ENCODE data around the gene CLSTN2. TPM values are rescaled to one million over a fixed set of nuclear protein-coding genes. Genes with fewer than 3 reads are reported as not detected.
A peak's percentile ranks its signal among the peaks of the same experiment; 100 is the strongest.

Gene CLSTN2
- total and polyA plus RNA-seq, 4 donors, result 20.7 to 44.5 (median 22.7) TPM

GRCh38 chr3:139988472-139989156 lies 53.6 kb downstream of the CLSTN2 start:
- no peak for DNase-seq (ENCODE audit: low read depth in 4 of 6, low spot score in 6 of 6)
- WGBS (ENCODE audit: insufficient coverage), result 97% methylated on average over 2 of the region's 3 CpGs
- no peaks in the 10 kb centered on the region for H3K36me3 ChIP-seq (ENCODE audit: control insufficient read depth, insufficient read depth, low read length)
- H3K27ac ChIP-seq (ENCODE audit: low read depth, low read length), result no peak overlapping the region
- H3K9me3 ChIP-seq (ENCODE audit: control insufficient read depth, insufficient read depth, low read length), result no peaks in the 10 kb centered on the region
- H3K27me3 ChIP-seq (ENCODE audit: control insufficient read depth, insufficient read depth, low read length), result no peaks in the 10 kb centered on the region
- H3K4me1 ChIP-seq (ENCODE audit: control insufficient read depth, insufficient read depth, low read length), result no peaks in the 10 kb centered on the region
- H3K4me3 ChIP-seq (ENCODE audit: low read depth, low read length), result no peak overlapping the region

GRCh38 chr3:139994891-139995290 lies 59.9 kb downstream of the CLSTN2 start:
- no peaks in the 10 kb centered on the region for H3K27me3 ChIP-seq (ENCODE audit: control insufficient read depth, insufficient read depth, low read length)
- no peak overlapping the region for H3K27ac ChIP-seq (ENCODE audit: low read depth, low read length)
- DNase-seq (ENCODE audit: low read depth in 4 of 6, low spot score in 6 of 6), result no peak
- no peaks in the 10 kb centered on the region for H3K4me1 ChIP-seq (ENCODE audit: control insufficient read depth, insufficient read depth, low read length)
- no peak overlapping the region for H3K4me3 ChIP-seq (ENCODE audit: low read depth, low read length)
- 80% methylated on average over 2 of the region's 3 CpGs for WGBS (ENCODE audit: insufficient coverage)
- no peaks in the 10 kb centered on the region for H3K9me3 ChIP-seq (ENCODE audit: control insufficient read depth, insufficient read depth, low read length)
- no peaks in the 10 kb centered on the region for H3K36me3 ChIP-seq (ENCODE audit: control insufficient read depth, insufficient read depth, low read length)

GRCh38 chr3:140004271-140004670 lies 69.3 kb downstream of the CLSTN2 start:
- DNase-seq (ENCODE audit: low read depth in 4 of 6, low spot score in 6 of 6), result no peak
- no peaks in the 10 kb centered on the region for H3K36me3 ChIP-seq (ENCODE audit: control insufficient read depth, insufficient read depth, low read length)
- H3K27me3 ChIP-seq (ENCODE audit: control insufficient read depth, insufficient read depth, low read length), result no peaks in the 10 kb centered on the region
- H3K9me3 ChIP-seq (ENCODE audit: control insufficient read depth, insufficient read depth, low read length), result no peaks in the 10 kb centered on the region
- H3K4me1 ChIP-seq (ENCODE audit: control insufficient read depth, insufficient read depth, low read length), result peaks cover 13% of the 10 kb centered on the region
- no peak overlapping the region for H3K27ac ChIP-seq (ENCODE audit: low read depth, low read length)
- H3K4me3 ChIP-seq (ENCODE audit: low read depth, low read length), result no peak overlapping the region

- Histone ChIP-seq H3K27me3 (ENCODE audit: control insufficient read depth, insufficient read depth, low read length) (no peaks in the 10 kb centered on the region), H3K36me3 (ENCODE audit: control insufficient read depth, insufficient read depth, low read length) (no peaks in the 10 kb centered on the region), H3K4me3 (ENCODE audit: low read depth, low read length) (no peak overlapping the region), H3K4me1 (ENCODE audit: control insufficient read depth, insufficient read depth, low read length) (peaks cover 13% of the 10 kb centered on the region), H3K27ac (ENCODE audit: low read depth, low read length) (no peak overlapping the region), H3K9me3 (ENCODE audit: control insufficient read depth, insufficient read depth, low read length) (no peaks in the 10 kb centered on the region)
- WGBS (ENCODE audit: insufficient coverage), result 62% methylated on average over 1 of the region's 2 CpGs
- DNase-seq (ENCODE audit: low read depth in 4 of 6, low spot score in 6 of 6), result peak in 1 of 6 donors; percentile 27
Observed at GRCh38 chr3:140006331-140006730, 71.3 kb downstream of the CLSTN2 start.

- H3K27ac ChIP-seq (ENCODE audit: low read depth, low read length), result no peak overlapping the region
- no peaks in the 10 kb centered on the region for H3K9me3 ChIP-seq (ENCODE audit: control insufficient read depth, insufficient read depth, low read length)
- WGBS (ENCODE audit: insufficient coverage), result no CpG with 5 or more reads among the region's 4 CpGs
- peak in 1 of 6 donors; percentile 25 for DNase-seq (ENCODE audit: low read depth in 4 of 6, low spot score in 6 of 6)
- H3K4me3 ChIP-seq (ENCODE audit: low read depth, low read length), result no peak overlapping the region
- H3K36me3 ChIP-seq (ENCODE audit: control insufficient read depth, insufficient read depth, low read length), result no peaks in the 10 kb centered on the region
- peaks cover 13% of the 10 kb centered on the region for H3K4me1 ChIP-seq (ENCODE audit: control insufficient read depth, insufficient read depth, low read length)
- no peaks in the 10 kb centered on the region for H3K27me3 ChIP-seq (ENCODE audit: control insufficient read depth, insufficient read depth, low read length)
Observed at GRCh38 chr3:140007081-140007480, 72.1 kb downstream of the CLSTN2 start.

GRCh38 chr3:140007911-140008869 lies 73.2 kb downstream of the CLSTN2 start:
- H3K4me1 ChIP-seq (ENCODE audit: control insufficient read depth, insufficient read depth, low read length), result peaks cover 13% of the 10 kb centered on the region
- 42% methylated on average over 3 of the region's 7 CpGs for WGBS (ENCODE audit: insufficient coverage)
- no peak overlapping the region for H3K4me3 ChIP-seq (ENCODE audit: low read depth, low read length)
- H3K9me3 ChIP-seq (ENCODE audit: control insufficient read depth, insufficient read depth, low read length), result no peaks in the 10 kb centered on the region
- no peaks in the 10 kb centered on the region for H3K27me3 ChIP-seq (ENCODE audit: control insufficient read depth, insufficient read depth, low read length)
- no peaks in the 10 kb centered on the region for H3K36me3 ChIP-seq (ENCODE audit: control insufficient read depth, insufficient read depth, low read length)
- peak in 4 of 6 donors; percentile 23 to 88 (median 62) for DNase-seq (ENCODE audit: low read depth in 4 of 6, low spot score in 6 of 6)
- no peak overlapping the region for H3K27ac ChIP-seq (ENCODE audit: low read depth, low read length)

- Histone ChIP-seq H3K4me3 (ENCODE audit: low read depth, low read length) (no peak overlapping the region), H3K27me3 (ENCODE audit: control insufficient read depth, insufficient read depth, low read length) (no peaks in the 10 kb centered on the region), H3K27ac (ENCODE audit: low read depth, low read length) (no peak overlapping the region), H3K36me3 (ENCODE audit: control insufficient read depth, insufficient read depth, low read length) (no peaks in the 10 kb centered on the region), H3K4me1 (ENCODE audit: control insufficient read depth, insufficient read depth, low read length) (peaks cover 13% of the 10 kb centered on the region), H3K9me3 (ENCODE audit: control insufficient read depth, insufficient read depth, low read length) (no peaks in the 10 kb centered on the region)
- DNase-seq (ENCODE audit: low read depth in 4 of 6, low spot score in 6 of 6), result no peak
- 50% methylated on average over 2 of the region's 2 CpGs for WGBS (ENCODE audit: insufficient coverage)
Observed at GRCh38 chr3:140010391-140010790, 75.4 kb downstream of the CLSTN2 start.

- no peak overlapping the region for H3K27ac ChIP-seq (ENCODE audit: low read depth, low read length)
- no CpG with 5 or more reads among the region's 2 CpGs for WGBS (ENCODE audit: insufficient coverage)
Observed at GRCh38 chr3:140011086-140011485, 76.1 kb downstream of the CLSTN2 start.

GRCh38 chr3:140011611-140012277 lies 76.8 kb downstream of the CLSTN2 start:
- Histone ChIP-seq H3K36me3 (ENCODE audit: control insufficient read depth, insufficient read depth, low read length) (no peaks in the 10 kb centered on the region), H3K27me3 (ENCODE audit: control insufficient read depth, insufficient read depth, low read length) (no peaks in the 10 kb centered on the region), H3K4me3 (ENCODE audit: low read depth, low read length) (no peak overlapping the region), H3K9me3 (ENCODE audit: control insufficient read depth, insufficient read depth, low read length) (no peaks in the 10 kb centered on the region), H3K4me1 (ENCODE audit: control insufficient read depth, insufficient read depth, low read length) (peaks cover 13% of the 10 kb centered on the region), H3K27ac (ENCODE audit: low read depth, low read length) (no peak overlapping the region)
- 87% methylated on average over 5 of the region's 5 CpGs for WGBS (ENCODE audit: insufficient coverage)
- DNase-seq (ENCODE audit: low read depth in 4 of 6, low spot score in 6 of 6), result no peak

More at GRCh38 chr3:140011086-140011485, 76.1 kb downstream of the CLSTN2 start:
- H3K4me3 ChIP-seq (ENCODE audit: low read depth, low read length), result no peak overlapping the region
- DNase-seq (ENCODE audit: low read depth in 4 of 6, low spot score in 6 of 6), result no peak
- no peaks in the 10 kb centered on the region for H3K36me3 ChIP-seq (ENCODE audit: control insufficient read depth, insufficient read depth, low read length)
- H3K4me1 ChIP-seq (ENCODE audit: control insufficient read depth, insufficient read depth, low read length), result peaks cover 13% of the 10 kb centered on the region
- no peaks in the 10 kb centered on the region for H3K27me3 ChIP-seq (ENCODE audit: control insufficient read depth, insufficient read depth, low read length)
- H3K9me3 ChIP-seq (ENCODE audit: control insufficient read depth, insufficient read depth, low read length), result no peaks in the 10 kb centered on the region

All from spinal cord (tissue), 10 donors.